K562 (cell line): ENCODE data around the gene PAF1. TPM values are rescaled to one million over a fixed set of nuclear protein-coding genes. Genes with fewer than 3 reads are reported as not detected.

Source experiments
- ARID1B ChIP-seq: fragments of 450-650 bp; IDR thresholded peaks from 2 replicates; pipeline ENCODE4 v1.6.1; 2016; ENCODE audit warnings: antibody characterized with exemption, mild to moderate bottlenecking, inconsistent platforms
- CHD2 ChIP-seq: IDR thresholded peaks from 2 replicates; pipeline ENCODE4 v1.6.1; 2011; ENCODE audit warnings: low read depth, low read length
- EWSR1 ChIP-seq: fragments of 450-650 bp; IDR thresholded peaks from 2 replicates; pipeline ENCODE4 v1.6.1; 2018; ENCODE audit warnings: borderline replicate concordance, mild to moderate bottlenecking, low read depth, moderate library complexity; ENCODE audit not compliant: partially characterized antibody
- HDAC2 ChIP-seq: fragments of 450-650 bp; IDR thresholded peaks from 2 replicates; pipeline ENCODE4 v1.6.1; 2016; ENCODE audit warnings: mild to moderate bottlenecking
- ID3 ChIP-seq, 2 experiments: fragments of 250-450 bp in 1 of 2; fragments of 450-650 bp in 1 of 2; sonication (Bioruptor Pico) in 1 of 2; IDR thresholded peaks; 2 replicates each; pipeline versions ENCODE4 v1.6.1 to v1.8.0; 2016 to 2021; ENCODE audit warnings: mild to moderate bottlenecking in 2 of 2, moderate library complexity in 2 of 2, missing compliant biosample characterization in 1 of 2, missing genetic modification characterization in 1 of 2
- KLF10 ChIP-seq: fragments of 250-450 bp; sonication (Bioruptor Pico); IDR thresholded peaks from 2 replicates; pipeline ENCODE4 v1.6.1; 2021; ENCODE audit warnings: matching md5 sums
- MAFG ChIP-seq: fragments of 450-650 bp; conservative IDR thresholded peaks from 2 replicates; pipeline ENCODE4 v1.6.1; 2016; ENCODE audit warnings: missing genetic modification characterization, missing compliant biosample characterization
- MGA ChIP-seq: fragments of 450-650 bp; IDR thresholded peaks from 2 replicates; pipeline ENCODE4 v1.6.1; 2016; ENCODE audit warnings: mild to moderate bottlenecking, moderate library complexity
- NBN ChIP-seq: fragments of 450-650 bp; IDR thresholded peaks from 2 replicates; pipeline ENCODE4 v1.6.1; 2016; ENCODE audit warnings: low read depth, mild to moderate bottlenecking
- NUFIP1 ChIP-seq: fragments of 450-650 bp; IDR thresholded peaks from 2 replicates; pipeline ENCODE4 v1.6.1; 2018; ENCODE audit not compliant: partially characterized antibody
- SMARCE1 ChIP-seq: fragments of 450-650 bp; IDR thresholded peaks from 2 replicates; pipeline ENCODE4 v1.7.1; 2016; ENCODE audit warnings: mild to moderate bottlenecking
- ZEB2 ChIP-seq: fragments of 450-650 bp; IDR thresholded peaks from 2 replicates; pipeline ENCODE4 v1.6.1; 2016
- ZNF124 ChIP-seq: sonication (generic); formaldehyde crosslinking; IDR thresholded peaks from 2 replicates; pipeline ENCODE4 v1.8.1; 2022; ENCODE audit warnings: missing genetic modification reagents
- polyA plus RNA-seq, 8 experiments: library from polyadenylated mRNA; depleted of rRNA in 4 of 8; stranded (reverse) in 5 of 8; unstranded in 3 of 8; fragments of >200 nt; fragmentation: Nextera tagmentation in 2 of 8; fragmentation: Illumina TruSeq in 1 of 8; extraction: Ambion mirVana in 2 of 8; extraction: Trizol in 1 of 8; gene quantifications; 2 replicates each; pipeline versions ENCODE4 v1.2.1 to v1.2.3, GENCODE V29; 2011 to 2014; ENCODE audit warnings: inconsistent platforms in 1 of 8, missing spikeins in 1 of 8
- total RNA-seq, 7 experiments: library from RNA; depleted of rRNA in 6 of 7; stranded (reverse); fragments of >200 nt in 6 of 7; fragmentation: Illumina TruSeq in 2 of 7; extraction: Trizol in 2 of 7; gene quantifications; 2 replicates each; pipeline versions ENCODE4 v1.2.1 to v1.2.3, GENCODE V29; 2011 to 2021; ENCODE audit warnings: low replicate concordance in 1 of 7
- TF ChIP-seq, protein P1 (sequence below): IDR thresholded peaks from 2 replicates; pipeline ENCODE4 v1.6.1; 2016; ENCODE audit warnings: missing genetic modification characterization, missing compliant biosample characterization

Gene PAF1
- total and polyA plus RNA-seq, 9 of the 15 experiments (the other 6 are each of a cell fraction or from before 2014, with no cell fraction given), result 1.5 to 45.0 (median 33.8) TPM

DNA sequence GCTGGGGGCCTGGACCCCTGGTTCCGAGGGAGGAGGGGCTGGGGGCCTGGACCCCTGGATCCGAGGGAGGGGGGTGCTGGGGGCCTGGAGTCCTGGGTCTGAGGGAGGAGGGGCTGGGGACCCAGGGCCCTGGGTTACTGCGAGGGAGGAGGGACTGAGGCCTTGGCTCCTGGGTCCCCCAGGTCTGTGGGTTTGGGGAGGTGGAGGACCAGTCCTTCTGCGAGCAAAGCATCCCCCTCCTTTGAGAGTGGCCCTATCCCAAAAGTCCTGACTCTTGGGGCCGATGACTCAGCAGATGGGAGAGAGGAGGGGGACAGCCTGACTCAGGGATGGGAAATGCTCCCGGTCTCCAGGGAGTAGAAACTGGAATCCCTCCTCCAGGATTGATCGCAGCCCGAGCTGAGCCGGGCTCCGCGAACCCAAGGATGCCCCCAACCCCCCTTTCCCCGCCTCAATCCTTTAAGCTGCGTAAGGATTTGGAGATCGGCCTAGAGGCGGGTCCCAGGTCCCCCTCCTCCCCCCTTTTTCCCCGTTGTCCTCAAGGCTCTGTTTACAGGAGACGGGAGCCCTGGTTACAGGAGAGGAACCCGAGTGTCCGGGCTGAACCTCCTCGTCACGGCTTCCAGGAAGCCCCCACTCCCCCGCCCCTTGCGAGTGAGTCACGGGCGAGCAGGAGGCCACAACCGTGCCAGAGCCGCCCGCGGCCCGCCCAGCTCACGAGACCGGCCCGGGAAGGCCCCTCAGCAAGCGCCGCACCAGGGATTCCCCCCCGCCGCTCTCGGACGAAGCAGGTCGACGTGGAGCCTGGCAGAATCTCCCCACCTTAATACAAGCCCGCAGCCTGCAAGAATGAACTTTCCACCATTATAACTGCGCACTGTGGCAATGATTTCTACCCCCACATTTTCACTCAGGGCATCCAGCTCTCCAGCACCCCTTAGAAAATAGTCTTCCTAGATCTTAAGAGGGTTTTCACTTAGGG lies 12.7 kb upstream of the PAF1 start (continued):
- TF ChIP-seq MGA (no peak; the same call in 1 of the 2 replicates), MAFG (tag) (peak; percentile 88), HDAC2 (peak; percentile 41; the same call in 1 of the 2 replicates), ZNF124 (CRISPR knock-in tag) (no peak), EWSR1 (no peak), NBN (0 out of 2 replicates have a peak, but pooled peaks have one; percentile 54), ARID1B (peak; percentile 73), NUFIP1 (no peak), ZEB2 (no peak), CHD2 (no peak), SMARCE1 (peak; percentile 80), ID3 (CRISPR knock-in tag; IDR thresholded peaks at IDR 0.05) (no peak), ID3 (tag; IDR thresholded peaks at IDR 0.05) (no peak), KLF10 (CRISPR knock-in tag) (no peak)
- TF ChIP-seq, protein P1, sequence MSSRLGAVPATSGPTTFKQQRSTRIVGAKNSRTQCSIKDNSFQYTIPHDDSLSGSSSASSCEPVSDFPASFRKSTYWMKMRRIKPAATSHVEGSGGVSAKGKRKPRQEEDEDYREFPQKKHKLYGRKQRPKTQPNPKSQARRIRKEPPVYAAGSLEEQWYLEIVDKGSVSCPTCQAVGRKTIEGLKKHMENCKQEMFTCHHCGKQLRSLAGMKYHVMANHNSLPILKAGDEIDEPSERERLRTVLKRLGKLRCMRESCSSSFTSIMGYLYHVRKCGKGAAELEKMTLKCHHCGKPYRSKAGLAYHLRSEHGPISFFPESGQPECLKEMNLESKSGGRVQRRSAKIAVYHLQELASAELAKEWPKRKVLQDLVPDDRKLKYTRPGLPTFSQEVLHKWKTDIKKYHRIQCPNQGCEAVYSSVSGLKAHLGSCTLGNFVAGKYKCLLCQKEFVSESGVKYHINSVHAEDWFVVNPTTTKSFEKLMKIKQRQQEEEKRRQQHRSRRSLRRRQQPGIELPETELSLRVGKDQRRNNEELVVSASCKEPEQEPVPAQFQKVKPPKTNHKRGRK (tag), result no peak
